ENCODE measurements around the gene TENT5A.
"Not testable (repeated sequence)": the region's sequence is repeated elsewhere in the genome, so short reads cannot be mapped to it uniquely, and the experiment has no call there.

DNA sequence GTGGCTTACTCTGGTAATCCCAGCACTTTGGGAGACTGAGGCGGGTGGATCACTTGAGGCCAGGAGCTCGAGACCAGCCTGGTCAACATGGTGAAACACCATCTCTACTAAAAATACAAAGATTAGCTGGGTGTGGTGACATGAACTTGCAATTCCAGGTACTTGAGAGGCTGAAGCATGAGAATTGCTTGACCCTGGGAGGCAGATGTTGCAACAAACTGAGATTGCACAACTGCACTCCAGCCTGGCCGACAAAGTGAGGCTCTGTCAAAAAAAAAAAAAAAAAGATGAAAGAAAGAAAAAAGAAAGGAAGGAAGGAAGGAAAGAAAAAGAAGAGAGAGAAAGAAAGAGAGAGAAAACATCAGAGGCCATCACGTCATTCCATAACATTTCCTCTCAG, 23.7 kb upstream of the TENT5A start:
- TF ChIP-seq, protein P1, sequence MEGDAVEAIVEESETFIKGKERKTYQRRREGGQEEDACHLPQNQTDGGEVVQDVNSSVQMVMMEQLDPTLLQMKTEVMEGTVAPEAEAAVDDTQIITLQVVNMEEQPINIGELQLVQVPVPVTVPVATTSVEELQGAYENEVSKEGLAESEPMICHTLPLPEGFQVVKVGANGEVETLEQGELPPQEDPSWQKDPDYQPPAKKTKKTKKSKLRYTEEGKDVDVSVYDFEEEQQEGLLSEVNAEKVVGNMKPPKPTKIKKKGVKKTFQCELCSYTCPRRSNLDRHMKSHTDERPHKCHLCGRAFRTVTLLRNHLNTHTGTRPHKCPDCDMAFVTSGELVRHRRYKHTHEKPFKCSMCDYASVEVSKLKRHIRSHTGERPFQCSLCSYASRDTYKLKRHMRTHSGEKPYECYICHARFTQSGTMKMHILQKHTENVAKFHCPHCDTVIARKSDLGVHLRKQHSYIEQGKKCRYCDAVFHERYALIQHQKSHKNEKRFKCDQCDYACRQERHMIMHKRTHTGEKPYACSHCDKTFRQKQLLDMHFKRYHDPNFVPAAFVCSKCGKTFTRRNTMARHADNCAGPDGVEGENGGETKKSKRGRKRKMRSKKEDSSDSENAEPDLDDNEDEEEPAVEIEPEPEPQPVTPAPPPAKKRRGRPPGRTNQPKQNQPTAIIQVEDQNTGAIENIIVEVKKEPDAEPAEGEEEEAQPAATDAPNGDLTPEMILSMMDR (IDR thresholded peaks at IDR 0.05) = not testable (repeated sequence)
- not testable (repeated sequence) for TF ChIP-seq POLR2A, POLR2AphosphoS5, EP300 (IDR thresholded peaks at IDR 0.05)

All from stomach (tissue), 4 donors.